Endothelial cell of umbilical vein (primary cell): ENCODE results near the gene OR52I1. TPM values are rescaled to one million over a fixed set of nuclear protein-coding genes. Genes with fewer than 3 reads are reported as not detected.

Source experiments
- Bru-seq: library from RNA; stranded (reverse); fragments of 400-500 nt; gene quantifications from one replicate; lab custom pipeline; 2021; lab: Mats Ljungman, UMichigan
- BruChase-seq, 2 experiments: library from RNA; stranded (reverse); fragments of 400-500 nt; gene quantifications; one replicate each; lab custom pipeline; 2021; lab: Mats Ljungman, UMichigan
- BruUV-seq: library from RNA; stranded (reverse); fragments of 400-500 nt; replicated peaks from 2 replicates; lab custom pipeline; 2021; lab: Mats Ljungman, UMichigan
- CTCF ChIA-PET: fragments of 300-600, 350-600 bp; sonication (Branson Sonifier 250); formaldehyde crosslinking; loops from one replicate; lab custom pipeline; 2021; ENCODE audit warnings: antibody characterized with exemption, inconsistent platforms; lab: Charles Lee
- POLR2A ChIA-PET: fragments of 300-600, 350-600 bp; sonication (Branson Sonifier 250); formaldehyde crosslinking; loops from one replicate; lab custom pipeline; 2021; ENCODE audit warnings: antibody characterized with exemption, inconsistent platforms; lab: Charles Lee
- DNase-seq: peaks from one replicate; pipeline ENCODE4 v3.0.0-alpha.2; 2011; ENCODE audit warnings: low read depth, low spot score
- FAIRE-seq: peaks from 2 replicates; lab custom pipeline; 2011; peaks lifted over from hg19 to GRCh38; lab: Jason Lieb, UNC
- H2AFZ ChIP-seq: 2 replicates; pipeline ENCODE4 v1.6.0; 2012; ENCODE audit warnings: low read depth, low read length, control low read depth, inconsistent platforms
- H3K27ac ChIP-seq: 2 replicates; pipeline ENCODE4 v1.5.1; 2011; ENCODE audit warnings: low read depth, mild to moderate bottlenecking, control low read depth, low read length, moderate library complexity; ENCODE audit not compliant: insufficient read depth
- H3K27me3 ChIP-seq, 2 experiments: 2 replicates each; pipeline versions ENCODE4 v1.6.0 to v1.6.1; 2011; ENCODE audit warnings: low read length in 2 of 2, mixed read lengths in 1 of 2; ENCODE audit not compliant: control insufficient read depth in 2 of 2, insufficient read depth in 2 of 2
- H3K36me3 ChIP-seq, 2 experiments: 2 replicates in 1 of 2; 3 replicates in 1 of 2; pipeline ENCODE4 v1.5.1; 2011; ENCODE audit warnings: low read length in 2 of 2, mild to moderate bottlenecking in 1 of 2, moderate library complexity in 1 of 2; ENCODE audit not compliant: control insufficient read depth in 2 of 2, insufficient read depth in 2 of 2; ENCODE audit errors: extremely low read depth in 1 of 2
- H3K4me1 ChIP-seq: 3 replicates; pipeline ENCODE4 v1.5.1; 2011; ENCODE audit warnings: mild to moderate bottlenecking, low read length; ENCODE audit not compliant: control insufficient read depth, insufficient read depth; ENCODE audit errors: extremely low read depth
- H3K4me2 ChIP-seq: 2 replicates; pipeline ENCODE4 v1.6.1; 2011; ENCODE audit warnings: low read length, control low read depth, mixed read lengths; ENCODE audit not compliant: insufficient read depth
- H3K4me3 ChIP-seq, 3 experiments: fragments of 200-600 bp in 1 of 3; sonication (generic), shearing (Covaris generic) in 1 of 3; replicated peaks in 1 of 3; 2 replicates each; pipeline ENCODE4 v1.5.1; 2011 to 2016; ENCODE audit warnings: control low read depth in 3 of 3, low read length in 3 of 3, mild to moderate bottlenecking in 2 of 3, inconsistent platforms in 1 of 3, low read depth in 1 of 3, moderate library complexity in 1 of 3; ENCODE audit not compliant: insufficient read depth in 1 of 3
- H3K79me2 ChIP-seq: 2 replicates; pipeline ENCODE4 v1.6.0; 2012; ENCODE audit warnings: low read length, inconsistent platforms; ENCODE audit not compliant: control insufficient read depth, insufficient read depth
- H3K9ac ChIP-seq: replicated peaks from 2 replicates; pipeline ENCODE3; 2011; ENCODE audit warnings: low read length, control low read depth; ENCODE audit not compliant: insufficient read depth; ENCODE audit errors: extremely low read depth
- H3K9me1 ChIP-seq: replicated peaks from 3 replicates; pipeline ENCODE4 v1.6.0; 2011; ENCODE audit warnings: mild to moderate bottlenecking, low read length; ENCODE audit not compliant: control insufficient read depth, insufficient read depth; ENCODE audit errors: extremely low read depth
- H3K9me3 ChIP-seq: replicated peaks from 2 replicates; pipeline ENCODE4 v1.5.1; 2012; ENCODE audit warnings: low read length, inconsistent platforms; ENCODE audit not compliant: control insufficient read depth, insufficient read depth
- H4K20me1 ChIP-seq: replicated peaks from 2 replicates; pipeline ENCODE3; 2011; ENCODE audit warnings: mild to moderate bottlenecking, low read length; ENCODE audit not compliant: control insufficient read depth, insufficient read depth; ENCODE audit errors: extremely low read depth
- EZH2 ChIP-seq: IDR thresholded peaks from 2 replicates; pipeline ENCODE4 v1.6.1; 2012; ENCODE audit warnings: borderline replicate concordance, low read depth, mild to moderate bottlenecking, moderate library complexity, low read length, inconsistent platforms; ENCODE audit not compliant: severe bottlenecking
- FOS ChIP-seq: IDR thresholded peaks from 2 replicates; pipeline ENCODE4 v1.6.1; 2011; ENCODE audit warnings: mild to moderate bottlenecking, low read length, moderate library complexity, borderline replicate concordance; ENCODE audit not compliant: insufficient read depth
- GATA2 ChIP-seq: IDR thresholded peaks from 2 replicates; pipeline ENCODE4 v1.7.0; 2011; ENCODE audit warnings: low read depth, mild to moderate bottlenecking, moderate library complexity, mixed read lengths, low read length; ENCODE audit not compliant: insufficient read length, insufficient read depth
- JUN ChIP-seq: IDR thresholded peaks from 2 replicates; pipeline ENCODE4 v1.6.1; 2011; ENCODE audit warnings: borderline replicate concordance, low read depth; ENCODE audit not compliant: insufficient read length, insufficient read depth
- MAX ChIP-seq: IDR thresholded peaks from 2 replicates; pipeline ENCODE4 v1.6.1; 2011; ENCODE audit not compliant: insufficient read depth, insufficient read length
- MYC ChIP-seq: IDR thresholded peaks from one replicate; pipeline ENCODE4 v1.6.1; 2011; ENCODE audit warnings: mild to moderate bottlenecking, low read depth, low read length
- POLR2A ChIP-seq: IDR thresholded peaks from 2 replicates; pipeline ENCODE4 v1.6.1; 2012; ENCODE audit warnings: low read depth, mild to moderate bottlenecking, control low read depth, low read length
- POLR2AphosphoS5 ChIP-seq: IDR thresholded peaks from 2 replicates; pipeline ENCODE4 v1.6.1; 2012; ENCODE audit warnings: low read depth, mild to moderate bottlenecking, control low read depth, low read length, moderate library complexity; ENCODE audit not compliant: insufficient read depth
- dilution Hi-C: fragments of 300-500 bp; cut with MboI; formaldehyde crosslinking; loops from one replicate; pipeline ENCODE4 v1.15.0; 2019; ENCODE audit warnings: low sequenced_read_pairs; ENCODE audit not compliant: extremely low pct_ligation_motif_present
- intact Hi-C: fragments of 100-400 bp; cut with micrococcal nuclease; formaldehyde crosslinking; loops from one replicate; pipeline ENCODE4 v1.10.0; 2022
- long read RNA-seq: library from polyadenylated mRNA; stranded (forward); transcript quantifications from one replicate; pipeline ENCODE4 v2.0.0, GENCODE V29; 2021
- polyA minus RNA-seq, 3 experiments: library from RNA; depleted of rRNA, polyadenylated mRNA; stranded (reverse); fragments of >200 nt; gene quantifications; 1 replicate in 1 of 3; 2 replicates in 2 of 3; pipeline ENCODE4 v1.2.3, GENCODE V29; 2011
- polyA plus RNA-seq, 4 experiments: library from polyadenylated mRNA; depleted of rRNA in 3 of 4; stranded (reverse) in 3 of 4; unstranded in 1 of 4; fragments of >200 nt; gene quantifications; 2 replicates each; pipeline versions ENCODE4 v1.2.1 to v1.2.3, GENCODE V29; 2011 to 2012; ENCODE audit warnings: missing spikeins in 1 of 4
- total RNA-seq: library from RNA; stranded (reverse); gene quantifications from 2 replicates; pipeline ENCODE4 v1.2.3, GENCODE V29; 2021
- TF ChIP-seq, protein P1 (sequence below), 2 donors: IDR thresholded peaks; 1 replicate in 1 of 2; 2 replicates in 1 of 2; pipeline ENCODE4 v1.5.1; 2011; ENCODE audit warnings: low read length in 2 of 2, mild to moderate bottlenecking in 2 of 2, moderate library complexity in 2 of 2, control low read depth in 1 of 2, inconsistent platforms in 1 of 2, low read depth in 1 of 2; ENCODE audit not compliant: insufficient read depth in 1 of 2; ENCODE audit errors: extremely low read depth in 1 of 2

The OR52I1 gene, protein sequence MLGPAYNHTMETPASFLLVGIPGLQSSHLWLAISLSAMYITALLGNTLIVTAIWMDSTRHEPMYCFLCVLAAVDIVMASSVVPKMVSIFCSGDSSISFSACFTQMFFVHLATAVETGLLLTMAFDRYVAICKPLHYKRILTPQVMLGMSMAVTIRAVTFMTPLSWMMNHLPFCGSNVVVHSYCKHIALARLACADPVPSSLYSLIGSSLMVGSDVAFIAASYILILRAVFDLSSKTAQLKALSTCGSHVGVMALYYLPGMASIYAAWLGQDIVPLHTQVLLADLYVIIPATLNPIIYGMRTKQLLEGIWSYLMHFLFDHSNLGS
- total RNA-seq (not detected in 2 replicates), polyA plus RNA-seq (not detected in 2 replicates), polyA minus RNA-seq (not detected in 2 replicates), Bru-seq, nascent RNA (not detected), BruChase-seq, experiment 1, labeled RNA remaining after a 6-hour chase (not detected), BruChase-seq, experiment 2, labeled RNA remaining after a 2-hour chase (not detected)
- not detected in 2 replicates for polyA plus RNA-seq (2011; cell fraction: cytosol; rRNA removed)
- not detected in 2 replicates for polyA plus RNA-seq (2011; cell fraction: nucleus; rRNA removed)
- polyA plus RNA-seq (2012) = not detected in 2 replicates
- polyA minus RNA-seq (2011; cell fraction: cytosol; rRNA and poly(A)+ RNA removed) = not detected
- not detected in 2 replicates for polyA minus RNA-seq (2011; cell fraction: nucleus; rRNA and poly(A)+ RNA removed)
- long read RNA-seq = 0 reads

DNA sequence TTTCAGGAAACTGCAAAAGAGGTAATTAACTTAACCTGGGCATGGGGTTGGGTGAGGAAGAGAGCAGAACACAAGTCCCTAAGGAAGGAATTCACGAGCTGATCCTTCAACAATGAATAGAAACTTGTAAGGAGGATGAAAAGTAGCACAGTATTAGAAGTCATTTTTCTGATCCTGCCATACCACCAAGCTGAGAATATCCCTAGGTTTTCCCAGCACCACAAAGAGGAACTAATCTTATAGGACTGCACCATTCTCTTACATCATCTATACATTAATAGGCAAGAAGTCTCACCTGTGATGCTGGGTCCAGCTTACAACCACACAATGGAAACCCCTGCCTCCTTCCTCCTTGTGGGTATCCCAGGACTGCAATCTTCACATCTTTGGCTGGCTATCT, at the start of gene OR52I1:
Gene OR52I1 (plus strand): TSS at position 301 of the 400 bp plus-strand sequence. CDS start 0 bp downstream, at position 301.
- ChIA-PET CTCF (interaction anchor here (1.1 kb wide), 2 partner anchors 11 to 407 kb away, joined by 3 read pairs; no protein-coding TSS in a partner anchor), POLR2A (no interaction called here)
- no peaks in the 10 kb centered on the region for H3K9me3 ChIP-seq
- dilution Hi-C loops (no loop called here), intact Hi-C loops (no loop called here)
- no peak for FAIRE-seq
- no peaks in the 10 kb centered on the region for H3K9me1 ChIP-seq
- no peaks in the 10 kb centered on the region for H3K36me3 ChIP-seq
- no peak within 1 kb of the TSS for H3K27ac ChIP-seq
- no TSS peak for BruUV-seq
- H2AFZ ChIP-seq = no peak within 1 kb of the TSS
- H3K4me2 ChIP-seq = no peak within 1 kb of the TSS
- DNase-seq = no peak
- H4K20me1 ChIP-seq = no peaks in the 10 kb centered on the region
- no peak within 1 kb of the TSS for H3K4me3 ChIP-seq
- no peaks in the 10 kb centered on the region for H3K4me1 ChIP-seq
- no peaks in the 10 kb centered on the region for H3K79me2 ChIP-seq
- TF ChIP-seq POLR2AphosphoS5 (no peak), FOS (no peak), GATA2 (no peak), MYC (no peak), EZH2 (no peak), JUN (no peak), POLR2A (no peak), MAX (no peak)
- TF ChIP-seq, protein P1, sequence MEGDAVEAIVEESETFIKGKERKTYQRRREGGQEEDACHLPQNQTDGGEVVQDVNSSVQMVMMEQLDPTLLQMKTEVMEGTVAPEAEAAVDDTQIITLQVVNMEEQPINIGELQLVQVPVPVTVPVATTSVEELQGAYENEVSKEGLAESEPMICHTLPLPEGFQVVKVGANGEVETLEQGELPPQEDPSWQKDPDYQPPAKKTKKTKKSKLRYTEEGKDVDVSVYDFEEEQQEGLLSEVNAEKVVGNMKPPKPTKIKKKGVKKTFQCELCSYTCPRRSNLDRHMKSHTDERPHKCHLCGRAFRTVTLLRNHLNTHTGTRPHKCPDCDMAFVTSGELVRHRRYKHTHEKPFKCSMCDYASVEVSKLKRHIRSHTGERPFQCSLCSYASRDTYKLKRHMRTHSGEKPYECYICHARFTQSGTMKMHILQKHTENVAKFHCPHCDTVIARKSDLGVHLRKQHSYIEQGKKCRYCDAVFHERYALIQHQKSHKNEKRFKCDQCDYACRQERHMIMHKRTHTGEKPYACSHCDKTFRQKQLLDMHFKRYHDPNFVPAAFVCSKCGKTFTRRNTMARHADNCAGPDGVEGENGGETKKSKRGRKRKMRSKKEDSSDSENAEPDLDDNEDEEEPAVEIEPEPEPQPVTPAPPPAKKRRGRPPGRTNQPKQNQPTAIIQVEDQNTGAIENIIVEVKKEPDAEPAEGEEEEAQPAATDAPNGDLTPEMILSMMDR (IDR thresholded peaks at IDR 0.05; ENCODE audit: extremely low read depth in 1 of 2, insufficient read depth in 1 of 2, low read depth in 1 of 2, low read length in 2 of 2) = no peak
- H3K9ac ChIP-seq = no peak within 1 kb of the TSS
- no peaks in the 10 kb centered on the region for H3K27me3 ChIP-seq
